ENCODE measurements around the gene YARS1. TPM values are rescaled to one million over a fixed set of nuclear protein-coding genes. Genes with fewer than 3 reads are reported as not detected.
A peak's percentile ranks its signal among the peaks of the same experiment; 100 is the strongest.
"Not testable (repeated sequence)": the region's sequence is repeated elsewhere in the genome, so short reads cannot be mapped to it uniquely, and the experiment has no call there.

Gene YARS1
- total RNA-seq, 1 donor: 199 TPM

DNA sequence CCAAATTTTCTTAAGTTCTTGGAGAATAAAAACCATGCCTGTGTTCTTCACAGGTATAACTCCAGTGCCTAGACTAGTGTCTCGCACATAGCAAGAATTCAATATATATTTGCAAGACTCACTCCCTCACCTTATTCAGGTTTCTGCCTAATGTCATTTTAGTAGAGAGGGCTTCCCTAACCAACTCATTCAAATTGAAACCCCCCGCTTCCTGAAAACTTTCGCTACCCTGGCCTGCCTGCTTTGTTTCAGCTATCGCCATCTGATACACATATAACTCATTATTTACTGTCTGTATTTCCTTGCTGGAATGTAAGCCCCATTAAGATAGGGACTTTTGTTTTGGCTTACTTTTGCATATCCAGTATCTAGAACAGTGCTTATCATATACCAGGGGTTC lies 8.6 kb downstream of the YARS1 start:
- peaks cover 50% of the 10 kb centered on the region for H3K36me3 ChIP-seq (ENCODE audit: insufficient read depth, low read length)
- H3K9me3 ChIP-seq (ENCODE audit: low read depth, low read length): no peaks in the 10 kb centered on the region
- peaks cover 2% of the 10 kb centered on the region for H4K20me1 ChIP-seq (ENCODE audit: insufficient read depth, low read length)
- DNase-seq (ENCODE audit: insufficient read length, low spot score, missing footprints): no peak
- no peak overlapping the region for H3K4me3 ChIP-seq (ENCODE audit: insufficient read depth, low read length)
- no peak overlapping the region for H2AFZ ChIP-seq (ENCODE audit: low read length)
- H3K4me2 ChIP-seq (ENCODE audit: insufficient read depth, low read length): no peak overlapping the region
- H3K27me3 ChIP-seq (ENCODE audit: insufficient read depth, low read length): no peaks in the 10 kb centered on the region
- TF ChIP-seq, protein P1, sequence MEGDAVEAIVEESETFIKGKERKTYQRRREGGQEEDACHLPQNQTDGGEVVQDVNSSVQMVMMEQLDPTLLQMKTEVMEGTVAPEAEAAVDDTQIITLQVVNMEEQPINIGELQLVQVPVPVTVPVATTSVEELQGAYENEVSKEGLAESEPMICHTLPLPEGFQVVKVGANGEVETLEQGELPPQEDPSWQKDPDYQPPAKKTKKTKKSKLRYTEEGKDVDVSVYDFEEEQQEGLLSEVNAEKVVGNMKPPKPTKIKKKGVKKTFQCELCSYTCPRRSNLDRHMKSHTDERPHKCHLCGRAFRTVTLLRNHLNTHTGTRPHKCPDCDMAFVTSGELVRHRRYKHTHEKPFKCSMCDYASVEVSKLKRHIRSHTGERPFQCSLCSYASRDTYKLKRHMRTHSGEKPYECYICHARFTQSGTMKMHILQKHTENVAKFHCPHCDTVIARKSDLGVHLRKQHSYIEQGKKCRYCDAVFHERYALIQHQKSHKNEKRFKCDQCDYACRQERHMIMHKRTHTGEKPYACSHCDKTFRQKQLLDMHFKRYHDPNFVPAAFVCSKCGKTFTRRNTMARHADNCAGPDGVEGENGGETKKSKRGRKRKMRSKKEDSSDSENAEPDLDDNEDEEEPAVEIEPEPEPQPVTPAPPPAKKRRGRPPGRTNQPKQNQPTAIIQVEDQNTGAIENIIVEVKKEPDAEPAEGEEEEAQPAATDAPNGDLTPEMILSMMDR (IDR thresholded peaks at IDR 0.05; ENCODE audit: extremely low read depth, low read depth, low read length): no peak
- no peak overlapping the region for H3K27ac ChIP-seq (ENCODE audit: low read depth, low read length)
- peaks cover 74% of the 10 kb centered on the region for H3K79me2 ChIP-seq (ENCODE audit: insufficient read depth, low read length)
- H3K4me1 ChIP-seq (ENCODE audit: insufficient read depth, low read length): no peaks in the 10 kb centered on the region

DNA sequence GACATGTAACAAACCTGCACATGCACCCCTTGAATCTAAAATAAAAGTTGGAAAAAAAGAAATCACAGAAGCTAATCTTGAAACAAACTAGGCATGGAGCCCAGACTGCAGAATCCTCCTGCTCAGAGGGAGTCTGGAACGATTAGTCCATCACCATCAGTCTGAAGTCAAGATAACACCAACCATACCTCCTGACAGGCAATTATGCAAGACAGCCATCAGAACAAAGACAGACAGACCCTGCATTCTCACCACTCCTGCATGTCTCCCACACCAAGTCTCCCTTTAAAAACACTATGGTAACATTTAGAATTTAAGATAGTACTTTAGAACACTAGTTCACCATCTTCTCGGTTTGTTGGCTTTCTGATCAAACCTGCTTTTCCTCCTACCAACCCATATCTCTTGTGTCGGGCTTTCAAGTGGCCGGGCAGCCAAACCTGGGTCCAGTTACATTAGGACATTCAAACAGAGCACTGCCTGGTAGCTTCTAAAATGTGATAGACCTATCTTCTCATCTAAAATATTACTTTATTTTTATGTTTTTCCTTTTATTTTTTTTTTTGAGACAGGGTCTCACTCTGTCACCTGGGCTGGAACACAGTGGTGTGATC lies 10.1 kb downstream of the YARS1 start:
- TF ChIP-seq, protein P1 (IDR thresholded peaks at IDR 0.05; ENCODE audit: extremely low read depth, low read depth, low read length): no peak
- Histone ChIP-seq H3K9me3 (ENCODE audit: low read depth, low read length) (no peaks in the 10 kb centered on the region), H3K27me3 (ENCODE audit: insufficient read depth, low read length) (no peaks in the 10 kb centered on the region), H3K4me2 (ENCODE audit: insufficient read depth, low read length) (no peak overlapping the region), H3K4me1 (ENCODE audit: insufficient read depth, low read length) (no peaks in the 10 kb centered on the region), H3K4me3 (ENCODE audit: insufficient read depth, low read length) (no peak overlapping the region), H4K20me1 (ENCODE audit: insufficient read depth, low read length) (peaks cover 2% of the 10 kb centered on the region), H3K27ac (ENCODE audit: low read depth, low read length) (no peak overlapping the region), H2AFZ (ENCODE audit: low read length) (no peak overlapping the region), H3K79me2 (ENCODE audit: insufficient read depth, low read length) (peaks cover 61% of the 10 kb centered on the region), H3K36me3 (ENCODE audit: insufficient read depth, low read length) (peaks cover 59% of the 10 kb centered on the region)
- peak; percentile 83 for DNase-seq (ENCODE audit: insufficient read length, low spot score, missing footprints)

GRCh38 chr1:32806290-32806689 lies 10.9 kb downstream of the YARS1 start:
- H3K4me2 ChIP-seq (ENCODE audit: insufficient read depth, low read length): no peak overlapping the region
- H3K27me3 ChIP-seq (ENCODE audit: insufficient read depth, low read length): no peaks in the 10 kb centered on the region
- no peak for DNase-seq (ENCODE audit: insufficient read length, low spot score, missing footprints)
- peaks cover 57% of the 10 kb centered on the region for H3K36me3 ChIP-seq (ENCODE audit: insufficient read depth, low read length)
- H2AFZ ChIP-seq (ENCODE audit: low read length): no peak overlapping the region
- H3K4me3 ChIP-seq (ENCODE audit: insufficient read depth, low read length): no peak overlapping the region
- H3K9me3 ChIP-seq (ENCODE audit: low read depth, low read length): no peaks in the 10 kb centered on the region
- H3K79me2 ChIP-seq (ENCODE audit: insufficient read depth, low read length): peaks cover 54% of the 10 kb centered on the region
- H3K4me1 ChIP-seq (ENCODE audit: insufficient read depth, low read length): peaks cover 4% of the 10 kb centered on the region
- TF ChIP-seq, protein P1 (IDR thresholded peaks at IDR 0.05; ENCODE audit: extremely low read depth, low read depth, low read length): no peak
- no peak overlapping the region for H3K27ac ChIP-seq (ENCODE audit: low read depth, low read length)
- H4K20me1 ChIP-seq (ENCODE audit: insufficient read depth, low read length): peaks cover 2% of the 10 kb centered on the region

GRCh38 chr1:32804460-32804859 lies 12.7 kb downstream of the YARS1 start:
- H3K4me1 ChIP-seq (ENCODE audit: insufficient read depth, low read length); H3K9me3 ChIP-seq (ENCODE audit: low read depth, low read length); H3K27ac ChIP-seq (ENCODE audit: low read depth, low read length); H3K4me3 ChIP-seq (ENCODE audit: insufficient read depth, low read length); H3K4me2 ChIP-seq (ENCODE audit: insufficient read depth, low read length); H4K20me1 ChIP-seq (ENCODE audit: insufficient read depth, low read length); DNase-seq (ENCODE audit: insufficient read length, low spot score, missing footprints); H3K27me3 ChIP-seq (ENCODE audit: insufficient read depth, low read length); H2AFZ ChIP-seq (ENCODE audit: low read length): not testable (repeated sequence)
- Histone ChIP-seq H3K79me2 (ENCODE audit: insufficient read depth, low read length) (peaks cover 46% of the 10 kb centered on the region), H3K36me3 (ENCODE audit: insufficient read depth, low read length) (peaks cover 48% of the 10 kb centered on the region)

All from osteoblast (primary cell).